HG03280 (cell line): ENCODE results near the gene MAN1C1.
"Not testable (repeated sequence)": the region's sequence is repeated elsewhere in the genome, so short reads cannot be mapped to it uniquely, and the experiment has no call there.

Experiments used
- ATAC-seq: cut with Tn5 transposase; IDR thresholded peaks from one replicate; pipeline ENCODE4 v1.9.1; 2021; ENCODE audit warnings: mild to moderate bottlenecking, moderate library complexity; ENCODE audit not compliant: unreplicated experiment

MAN1C1 gene

GRCh38 chr1:25654109-25654660 lies 37.6 kb downstream of the MAN1C1 start:
- ATAC-seq, result no peak

- ATAC-seq, result no peak
Measured at GRCh38 chr1:25657121-25657882, 40.7 kb downstream of the MAN1C1 start.

- no peak for ATAC-seq
Measured at GRCh38 chr1:25657883-25658760, 41.5 kb downstream of the MAN1C1 start.

GRCh38 chr1:25658791-25659431 lies 42.3 kb downstream of the MAN1C1 start:
- ATAC-seq, result no peak

- no peak for ATAC-seq
Measured at GRCh38 chr1:25661043-25661815, 44.6 kb downstream of the MAN1C1 start.

- no peak for ATAC-seq
Measured at GRCh38 chr1:25662061-25662460, 45.5 kb downstream of the MAN1C1 start.

GRCh38 chr1:25662959-25663358 lies 46.4 kb downstream of the MAN1C1 start:
- ATAC-seq, result not testable (repeated sequence)

GRCh38 chr1:25664357-25665199 lies 48.0 kb downstream of the MAN1C1 start:
- ATAC-seq, result no peak

- no peak for ATAC-seq
Measured at GRCh38 chr1:25666460-25666859, 49.9 kb downstream of the MAN1C1 start.

GRCh38 chr1:25668931-25669573 lies 52.5 kb downstream of the MAN1C1 start:
- no peak for ATAC-seq

GRCh38 chr1:25669781-25670567 lies 53.4 kb downstream of the MAN1C1 start:
- ATAC-seq, result no peak

GRCh38 chr1:25671929-25672328 lies 55.3 kb downstream of the MAN1C1 start:
- no peak for ATAC-seq

- no peak for ATAC-seq
Measured at GRCh38 chr1:25672763-25673409, 56.3 kb downstream of the MAN1C1 start.

GRCh38 chr1:25673456-25673855 lies 56.9 kb downstream of the MAN1C1 start:
- ATAC-seq, result no peak

- ATAC-seq, result no peak
Measured at GRCh38 chr1:25673962-25674806, 57.6 kb downstream of the MAN1C1 start.

- no peak for ATAC-seq
Measured at GRCh38 chr1:25674807-25675084, 58.2 kb downstream of the MAN1C1 start.
